HAP-1 (cell line): ENCODE data around the gene HOXC4.

ENCODE experiments used
- DNase-seq, 2 experiments: peaks; one replicate each; pipeline ENCODE4 v3.0.0-alpha.2; 2016 to 2020; ENCODE audit warnings: low spot score in 2 of 2
- H3K27me3 ChIP-seq: fragments of 250-450 bp; sonication (Bioruptor Pico); 2 replicates; pipeline ENCODE4 v1.5.1; 2020; ENCODE audit warnings: low read depth, mild to moderate bottlenecking, moderate library complexity
- H3K36me3 ChIP-seq: fragments of 250-450 bp; sonication (Bioruptor Pico); replicated peaks from 2 replicates; pipeline ENCODE4 v1.5.1; 2020; ENCODE audit warnings: mild to moderate bottlenecking
- H3K4me1 ChIP-seq: fragments of 250-450 bp; sonication (Bioruptor Pico); 2 replicates; pipeline ENCODE4 v1.5.1; 2020; ENCODE audit warnings: mild to moderate bottlenecking
- H3K4me3 ChIP-seq: fragments of 250-450 bp; sonication (Bioruptor Pico); 2 replicates; pipeline ENCODE4 v1.5.1; 2020; ENCODE audit warnings: mild to moderate bottlenecking, moderate library complexity
- H3K9me3 ChIP-seq: fragments of 250-450 bp; sonication (Bioruptor Pico); 2 replicates; pipeline ENCODE4 v1.5.1; 2020; ENCODE audit warnings: mild to moderate bottlenecking, moderate library complexity
- in situ Hi-C: fragments of 300-500 bp; cut with MboI; formaldehyde crosslinking; loops from 3 replicates; pipeline ENCODE4 v1.14.3; 2020; ENCODE audit warnings: low sequenced_read_pairs, inconsistent platforms, mixed read lengths

HOXC4 gene

DNA sequence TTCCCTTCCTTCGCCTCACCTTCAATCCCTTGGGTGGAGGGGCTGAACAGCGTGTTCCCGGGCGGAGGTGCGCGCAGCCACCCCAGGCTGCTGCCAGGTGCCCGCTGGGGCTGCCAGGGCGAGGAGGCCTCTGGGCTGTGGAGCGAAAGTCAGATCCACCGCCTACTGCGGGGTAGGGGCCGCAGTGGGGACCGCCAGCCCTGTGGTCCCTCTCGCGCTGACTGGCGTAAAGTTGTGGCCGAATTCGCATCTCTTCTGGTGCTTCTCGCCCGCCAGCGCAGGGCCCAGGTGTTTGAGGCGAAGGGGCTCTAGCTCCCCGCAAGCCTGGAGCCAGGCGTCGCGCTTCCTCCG, 6.9 kb upstream of the HOXC4 start:
- Histone ChIP-seq H3K9me3 (no peaks in the 10 kb centered on the region), H3K27me3 (peaks cover 93% of the 10 kb centered on the region), H3K4me3 (no peak overlapping the region), H3K4me1 (peaks cover 2% of the 10 kb centered on the region), H3K36me3 (no peaks in the 10 kb centered on the region)
- in situ Hi-C loops, result no loop called here
- no peak for DNase-seq

DNA sequence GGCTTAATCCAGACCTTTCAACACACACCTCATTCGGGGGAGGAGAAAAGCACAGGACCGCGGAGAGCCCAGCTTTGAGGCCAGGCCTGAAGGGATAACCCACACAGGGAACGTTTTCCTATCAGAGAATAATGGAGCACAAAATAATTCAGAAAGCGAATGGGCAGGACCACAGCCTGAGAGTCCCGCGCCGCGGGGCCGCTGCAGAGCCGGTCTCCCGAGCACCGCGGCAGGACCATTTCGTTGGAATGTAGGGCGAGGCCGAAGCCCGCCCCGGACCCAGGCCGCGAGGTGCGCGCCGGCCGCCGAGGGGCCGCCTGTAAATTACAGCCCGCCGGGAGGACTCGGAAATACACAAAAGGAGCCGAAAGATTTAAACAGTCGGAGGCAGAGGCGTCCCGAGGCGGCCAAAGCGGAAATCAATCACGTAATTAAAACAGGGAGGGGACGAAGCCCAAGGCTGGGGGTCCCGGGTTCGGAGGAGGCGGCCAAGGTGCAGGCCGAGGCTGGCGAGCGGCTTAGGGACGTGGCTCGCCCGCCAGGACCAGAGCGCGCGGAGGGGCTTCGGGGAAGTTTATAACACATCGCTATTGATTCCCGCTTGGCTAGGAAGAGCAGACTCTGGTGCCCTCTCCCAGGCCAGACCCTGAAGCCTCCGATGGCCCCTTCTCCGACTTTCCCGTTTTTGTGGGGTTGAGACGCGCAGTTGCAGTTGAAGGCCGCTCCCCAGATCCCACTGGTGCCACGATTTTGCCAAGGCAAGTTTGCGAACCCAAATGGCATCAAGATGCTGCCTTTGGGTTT, 6.3 kb upstream of the HOXC4 start:
- Histone ChIP-seq H3K27me3 (peaks cover 94% of the 10 kb centered on the region), H3K9me3 (no peaks in the 10 kb centered on the region), H3K36me3 (no peaks in the 10 kb centered on the region), H3K4me1 (peaks cover 5% of the 10 kb centered on the region), H3K4me3 (no peak overlapping the region)
- DNase-seq, result no peak
- in situ Hi-C loops, result no loop called here

DNA sequence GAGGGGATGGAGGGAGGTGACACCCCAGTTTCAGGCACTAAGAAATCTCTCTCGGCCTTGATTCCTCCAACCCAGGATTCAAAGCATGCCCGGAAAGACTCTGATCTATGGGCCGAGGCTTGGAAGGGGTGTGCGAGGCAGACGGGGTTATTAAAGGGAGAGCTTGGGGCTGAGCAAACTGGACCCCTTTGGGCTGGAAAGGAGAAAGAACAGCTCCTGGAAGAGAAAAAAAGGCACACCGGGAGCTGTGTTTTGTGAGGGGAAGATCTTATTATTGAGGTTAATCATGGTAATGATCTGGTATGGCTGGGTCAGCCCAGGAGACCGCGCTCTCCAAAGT, 5.7 kb upstream of the HOXC4 start:
- no peak for DNase-seq
- peaks cover 96% of the 10 kb centered on the region for H3K27me3 ChIP-seq
- in situ Hi-C loops, result no loop called here
- H3K4me3 ChIP-seq, result no peak overlapping the region
- H3K4me1 ChIP-seq, result peaks cover 5% of the 10 kb centered on the region
- no peaks in the 10 kb centered on the region for H3K36me3 ChIP-seq
- no peaks in the 10 kb centered on the region for H3K9me3 ChIP-seq

DNA sequence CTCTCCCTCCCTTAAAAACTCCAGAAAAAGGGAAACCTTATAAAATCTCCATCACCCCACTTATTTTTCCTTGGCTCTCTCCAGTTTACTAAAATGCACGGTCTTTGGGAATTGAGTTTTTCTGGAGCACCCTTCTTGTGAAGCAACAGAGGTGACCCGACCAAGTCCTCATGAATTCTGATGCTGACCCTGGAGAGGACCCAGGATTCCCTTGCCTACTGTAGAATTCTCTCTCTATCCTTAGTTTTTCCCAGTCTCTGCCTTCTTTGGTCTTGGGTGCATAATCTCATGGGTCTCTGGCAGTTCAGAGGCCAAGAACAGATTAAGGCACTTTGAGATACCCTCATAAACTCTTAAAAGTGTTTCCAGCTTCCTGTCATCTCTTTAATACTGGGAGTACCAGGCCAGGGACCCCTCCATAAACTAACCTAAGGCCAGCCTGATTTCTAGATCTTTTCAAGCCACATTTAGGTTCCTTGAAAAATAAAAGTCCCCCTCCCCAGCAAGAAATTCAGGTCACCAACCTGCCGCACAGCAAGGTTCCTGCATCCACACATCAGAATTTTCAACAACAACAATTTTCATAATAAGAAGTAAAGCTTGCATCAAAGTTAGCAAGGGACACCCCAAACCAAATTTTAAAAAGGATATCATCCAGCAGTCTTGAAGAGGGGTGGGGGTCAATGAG, 5.1 kb upstream of the HOXC4 start:
- no peaks in the 10 kb centered on the region for H3K9me3 ChIP-seq
- no peak overlapping the region for H3K4me3 ChIP-seq
- peaks cover 97% of the 10 kb centered on the region for H3K27me3 ChIP-seq
- in situ Hi-C loops, result no loop called here
- no peaks in the 10 kb centered on the region for H3K36me3 ChIP-seq
- no peak for DNase-seq
- peaks cover 5% of the 10 kb centered on the region for H3K4me1 ChIP-seq

DNA sequence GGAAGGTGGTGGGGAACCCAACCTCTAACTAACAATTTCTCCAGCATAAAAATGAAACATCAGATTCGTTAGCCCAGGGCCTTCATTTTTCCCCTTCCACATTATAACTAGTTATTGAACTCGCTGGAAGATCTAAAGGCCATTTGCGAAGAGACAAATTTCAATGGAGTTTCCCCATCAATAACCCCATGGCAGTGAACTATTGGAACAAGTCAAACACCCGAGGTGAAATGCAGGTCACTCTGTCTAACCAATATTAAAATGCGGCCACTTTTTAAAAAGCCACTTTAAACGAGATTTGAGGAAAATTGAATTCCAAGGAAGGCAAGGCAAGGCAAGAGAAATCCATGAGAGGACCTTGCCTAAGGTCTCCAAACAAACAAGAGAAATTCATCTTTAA, 4.5 kb upstream of the HOXC4 start:
- no peak overlapping the region for H3K4me3 ChIP-seq
- no peak for DNase-seq
- H3K9me3 ChIP-seq, result no peaks in the 10 kb centered on the region
- in situ Hi-C loops, result no loop called here
- H3K4me1 ChIP-seq, result peaks cover 5% of the 10 kb centered on the region
- H3K27me3 ChIP-seq, result peaks cover 96% of the 10 kb centered on the region
- H3K36me3 ChIP-seq, result no peaks in the 10 kb centered on the region

DNA sequence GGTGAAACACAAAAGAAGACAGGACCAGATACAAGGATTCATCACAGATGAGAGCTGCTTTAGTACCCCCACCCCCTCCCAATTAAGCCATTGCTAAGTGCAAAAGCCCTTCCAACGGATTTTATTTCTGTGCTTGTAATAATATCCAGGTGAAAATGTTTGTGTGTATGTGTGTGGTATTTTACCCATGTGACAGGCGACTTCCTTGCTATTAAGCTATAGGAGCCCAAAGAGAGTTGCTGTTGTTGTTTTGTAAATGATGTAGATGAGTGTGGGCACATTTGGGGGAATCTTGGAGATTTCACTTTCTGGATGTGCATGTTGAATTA, 3.2 kb upstream of the HOXC4 start:
- Histone ChIP-seq H3K4me3 (no peak overlapping the region), H3K27me3 (peaks cover 82% of the 10 kb centered on the region), H3K9me3 (no peaks in the 10 kb centered on the region), H3K36me3 (no peaks in the 10 kb centered on the region), H3K4me1 (peaks cover 9% of the 10 kb centered on the region)
- DNase-seq, result no peak
- in situ Hi-C loops, result no loop called here

DNA sequence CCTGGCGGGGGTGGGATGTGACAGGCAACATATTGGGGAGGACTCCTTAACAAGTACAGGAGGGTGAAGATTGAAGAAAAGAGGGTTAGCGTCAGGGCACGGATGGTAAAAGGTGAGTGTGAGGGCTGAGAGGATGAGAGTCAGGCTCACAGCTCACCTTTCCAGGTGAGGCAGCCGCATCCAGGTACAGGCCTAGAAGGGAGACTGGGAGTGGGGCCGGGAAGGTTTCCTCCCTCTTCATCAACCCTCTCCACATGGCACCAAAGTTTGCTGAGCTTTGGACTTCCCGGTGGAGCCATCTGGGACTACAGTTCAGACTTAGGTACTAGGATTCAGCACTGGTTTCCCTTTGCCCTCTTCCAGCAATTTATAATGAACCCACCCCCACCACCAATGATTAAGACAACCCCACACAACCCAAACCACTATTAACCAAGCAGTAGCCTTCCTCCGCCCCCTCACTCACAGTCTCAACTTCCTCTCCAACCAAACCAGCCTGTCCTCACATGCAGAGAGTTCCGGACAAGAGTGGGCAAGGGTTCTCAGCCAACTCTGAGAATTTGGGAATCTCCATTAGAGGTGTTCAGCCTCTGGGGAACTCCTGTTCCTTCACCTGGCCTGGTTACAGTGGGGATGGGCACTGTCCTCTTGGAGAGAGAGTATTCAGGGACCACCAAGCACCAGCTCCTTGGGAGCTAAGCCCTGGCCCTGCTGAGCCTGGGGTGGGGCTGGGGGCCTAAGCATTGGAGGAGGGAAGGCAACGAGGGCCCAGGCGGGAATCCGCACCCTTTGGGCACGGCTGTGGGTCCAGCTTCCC, 2.4 kb upstream of the HOXC4 start:
- in situ Hi-C loops, result no loop called here
- no peak for DNase-seq
- Histone ChIP-seq H3K4me1 (peaks cover 9% of the 10 kb centered on the region), H3K9me3 (no peaks in the 10 kb centered on the region), H3K4me3 (no peak overlapping the region), H3K36me3 (no peaks in the 10 kb centered on the region), H3K27me3 (peaks cover 75% of the 10 kb centered on the region)

DNA sequence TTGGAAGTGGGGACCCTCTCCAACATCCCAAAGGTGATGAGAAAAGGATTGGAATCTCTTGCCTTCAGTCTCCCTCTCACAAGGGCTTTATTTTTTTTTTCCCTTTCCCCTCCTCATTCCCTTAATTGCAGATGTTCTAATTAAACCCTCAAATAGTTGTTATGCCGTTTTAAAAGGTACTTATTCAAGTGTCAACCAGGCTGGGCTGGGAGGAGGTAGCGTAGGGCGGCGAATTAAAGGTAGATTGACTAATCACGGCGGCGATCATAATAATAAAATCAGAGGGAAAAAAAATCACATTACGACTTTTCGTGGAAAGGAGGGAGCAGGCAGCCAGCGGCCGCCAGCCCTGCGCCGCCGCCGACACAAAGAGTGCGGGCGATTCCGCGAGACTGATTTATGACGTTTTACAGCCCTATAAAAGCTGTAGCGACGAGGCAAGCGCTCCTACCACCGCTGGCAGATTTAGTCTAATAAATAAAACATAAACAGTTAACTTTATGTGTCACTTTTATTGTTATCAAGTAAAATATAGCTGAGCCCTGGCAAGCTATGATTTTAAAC, 1.7 kb upstream of the HOXC4 start:
- H3K36me3 ChIP-seq, result no peaks in the 10 kb centered on the region
- in situ Hi-C loops, result no loop called here
- peaks cover 9% of the 10 kb centered on the region for H3K4me1 ChIP-seq
- peaks cover 67% of the 10 kb centered on the region for H3K27me3 ChIP-seq
- H3K9me3 ChIP-seq, result no peaks in the 10 kb centered on the region
- DNase-seq, result peak; percentile 22 to 54
- H3K4me3 ChIP-seq, result no peak overlapping the region

DNA sequence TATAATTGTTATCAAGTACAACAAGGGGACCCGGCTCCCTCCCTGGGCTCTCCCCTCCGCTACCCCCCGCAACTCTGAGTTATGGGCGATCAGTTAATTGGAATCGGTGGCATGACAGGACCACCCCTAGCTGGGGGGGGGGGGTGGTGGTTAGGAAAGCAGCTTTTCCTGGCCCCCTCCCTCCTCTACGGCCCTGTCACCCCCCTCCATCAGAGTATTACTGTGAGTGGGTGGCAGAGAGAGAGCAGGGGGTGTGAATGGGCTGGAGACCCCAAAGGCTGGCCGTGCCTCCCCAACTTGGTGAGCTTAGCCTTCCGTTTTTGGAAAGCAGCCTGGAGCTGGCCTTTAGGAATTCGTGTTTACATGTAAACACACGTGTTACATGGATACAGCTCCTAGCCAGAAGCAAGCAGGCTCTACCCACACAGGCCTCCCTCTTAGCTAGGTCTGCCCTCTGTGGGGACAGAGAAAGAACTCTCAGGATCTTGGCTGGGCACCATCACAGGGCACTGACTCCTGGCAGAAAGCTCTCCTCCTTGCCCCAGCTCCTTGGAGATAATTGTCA, 1.1 kb upstream of the HOXC4 start:
- no peak overlapping the region for H3K4me3 ChIP-seq

DNA sequence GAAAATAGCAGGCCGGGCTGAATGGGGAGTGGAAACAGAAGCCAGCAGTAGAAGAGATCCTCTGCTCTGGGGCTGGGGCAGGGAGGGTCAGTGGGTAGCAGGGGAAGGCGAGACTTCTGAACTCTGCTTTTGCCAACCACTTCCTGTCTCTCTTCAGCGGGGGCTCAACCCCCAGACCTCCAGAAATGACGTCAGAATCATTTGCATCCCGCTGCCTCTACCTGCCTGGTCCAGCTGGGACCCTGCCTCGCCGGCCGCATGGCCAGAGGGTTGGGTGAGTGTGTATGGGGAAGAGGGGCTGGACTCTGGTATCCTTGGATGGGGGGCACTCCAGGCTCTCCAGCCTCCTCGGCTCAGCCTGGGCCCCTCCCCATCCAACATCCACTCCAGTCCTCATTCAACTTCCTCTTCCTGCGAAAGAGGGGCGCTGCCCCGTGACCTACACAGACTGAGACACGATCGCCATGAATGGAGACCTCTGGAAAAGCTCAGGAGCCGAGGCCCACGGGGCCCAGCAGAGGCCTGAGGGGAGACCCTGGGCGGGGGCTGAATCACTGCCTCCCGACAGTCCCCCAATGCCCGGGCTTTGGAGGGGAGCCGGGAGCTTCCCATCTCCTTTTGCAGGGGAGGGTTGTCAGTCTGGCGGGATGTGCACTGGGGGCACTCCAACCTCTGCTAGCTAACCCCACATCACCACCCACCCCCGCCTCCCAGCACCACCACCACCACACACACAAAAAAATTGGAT, 458 bp upstream of the HOXC4 start:
- Histone ChIP-seq H3K4me1 (peaks cover 9% of the 10 kb centered on the region), H3K4me3 (no peak overlapping the region), H3K9me3 (no peaks in the 10 kb centered on the region), H3K36me3 (no peaks in the 10 kb centered on the region), H3K27me3 (peaks cover 65% of the 10 kb centered on the region)
- in situ Hi-C loops, result no loop called here
- DNase-seq, result no peak

More for the DNA sequence above, 1.1 kb upstream of the HOXC4 start:
- Histone ChIP-seq H3K36me3 (no peaks in the 10 kb centered on the region), H3K27me3 (peaks cover 65% of the 10 kb centered on the region), H3K4me1 (peaks cover 9% of the 10 kb centered on the region), H3K9me3 (no peaks in the 10 kb centered on the region)
- DNase-seq, result no peak
- in situ Hi-C loops, result no loop called here

DNA sequence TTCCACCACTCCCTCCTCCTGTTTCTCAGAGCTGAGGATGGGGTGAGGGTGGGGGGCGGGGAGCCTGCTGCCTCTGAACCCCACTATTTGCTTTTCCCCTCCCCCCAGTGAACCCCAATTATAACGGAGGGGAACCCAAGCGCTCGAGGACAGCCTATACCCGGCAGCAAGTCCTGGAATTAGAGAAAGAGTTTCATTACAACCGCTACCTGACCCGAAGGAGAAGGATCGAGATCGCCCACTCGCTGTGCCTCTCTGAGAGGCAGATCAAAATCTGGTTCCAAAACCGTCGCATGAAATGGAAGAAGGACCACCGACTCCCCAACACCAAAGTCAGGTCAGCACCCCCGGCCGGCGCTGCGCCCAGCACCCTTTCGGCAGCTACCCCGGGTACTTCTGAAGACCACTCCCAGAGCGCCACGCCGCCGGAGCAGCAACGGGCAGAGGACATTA, 1.1 kb downstream of the HOXC4 start:
- Histone ChIP-seq H3K4me3 (no peak overlapping the region), H3K27me3 (peaks cover 62% of the 10 kb centered on the region), H3K36me3 (no peaks in the 10 kb centered on the region), H3K9me3 (no peaks in the 10 kb centered on the region), H3K4me1 (peaks cover 9% of the 10 kb centered on the region)
- no peak for DNase-seq
- in situ Hi-C loops, result no loop called here

DNA sequence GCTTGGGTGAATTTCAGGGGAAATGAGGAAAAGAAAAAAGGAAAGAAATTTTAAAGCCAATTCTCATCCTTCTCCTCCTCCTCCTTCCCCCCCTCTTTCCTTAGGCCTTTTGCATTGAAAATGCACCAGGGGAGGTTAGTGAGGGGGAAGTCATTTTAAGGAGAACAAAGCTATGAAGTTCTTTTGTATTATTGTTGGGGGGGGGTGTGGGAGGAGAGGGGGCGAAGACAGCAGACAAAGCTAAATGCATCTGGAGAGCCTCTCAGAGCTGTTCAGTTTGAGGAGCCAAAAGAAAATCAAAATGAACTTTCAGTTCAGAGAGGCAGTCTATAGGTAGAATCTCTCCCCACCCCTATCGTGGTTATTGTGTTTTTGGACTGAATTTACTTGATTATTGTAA, 1.9 kb downstream of the HOXC4 start:
- Histone ChIP-seq H3K4me1 (peaks cover 7% of the 10 kb centered on the region), H3K4me3 (no peak overlapping the region), H3K9me3 (no peaks in the 10 kb centered on the region), H3K27me3 (peaks cover 58% of the 10 kb centered on the region), H3K36me3 (no peaks in the 10 kb centered on the region)
- in situ Hi-C loops, result no loop called here
- DNase-seq, result no peak

DNA sequence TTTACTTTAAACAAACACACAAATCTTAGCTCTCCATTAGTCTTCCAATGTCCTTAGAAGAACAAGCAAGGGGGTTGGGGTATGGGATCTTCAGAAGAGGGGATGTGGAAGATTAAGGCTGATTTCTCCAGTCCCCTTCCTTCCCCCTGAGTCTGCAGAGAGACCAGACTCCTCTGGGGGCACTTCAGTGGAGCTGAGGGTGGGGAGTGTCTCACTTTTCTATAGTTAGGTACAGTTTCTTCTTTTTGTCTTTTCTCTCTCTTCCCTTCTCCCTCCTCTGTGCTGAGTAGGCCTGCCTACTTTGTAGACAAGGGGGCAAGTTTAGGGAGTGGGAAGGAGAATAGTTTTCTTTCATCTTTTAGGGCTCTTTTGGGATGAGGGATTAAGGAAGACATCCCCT, 2.5 kb downstream of the HOXC4 start:
- peaks cover 58% of the 10 kb centered on the region for H3K27me3 ChIP-seq
- no peaks in the 10 kb centered on the region for H3K9me3 ChIP-seq
- no peak overlapping the region for H3K4me3 ChIP-seq
- in situ Hi-C loops, result no loop called here
- no peak for DNase-seq
- no peaks in the 10 kb centered on the region for H3K36me3 ChIP-seq
- H3K4me1 ChIP-seq, result peaks cover 7% of the 10 kb centered on the region
